Measurements from ENCODE around the gene ARMC3. TPM values are rescaled to one million over a fixed set of nuclear protein-coding genes. Genes with fewer than 3 reads are reported as not detected.

Gene ARMC3
- total and polyA plus RNA-seq, 4 donors, result 0.05 TPM; not detected in 3

DNA sequence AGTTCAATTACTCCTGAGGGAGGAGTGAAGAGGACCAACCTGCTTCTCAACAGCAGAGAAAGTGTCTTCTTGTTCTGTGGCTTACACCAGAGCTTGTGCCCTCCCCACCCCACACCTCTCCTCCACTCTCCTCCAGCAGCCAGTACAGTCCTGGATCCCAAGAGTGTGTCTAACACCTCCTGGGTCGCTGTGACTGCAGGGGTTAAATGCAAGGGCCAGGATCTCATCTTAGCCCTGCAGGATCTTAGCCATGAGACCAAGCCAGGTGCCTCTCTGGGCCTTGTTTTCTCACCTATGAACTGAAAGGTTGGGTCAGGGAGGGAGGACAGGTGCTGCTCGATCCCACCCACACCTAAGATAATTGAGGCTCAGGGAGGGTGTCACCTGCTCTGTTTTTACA is 133.1 kb downstream of the ARMC3 start:
- H3K36me3 ChIP-seq (ENCODE audit: control insufficient read depth in 4 of 4, insufficient read depth in 3 of 4, low read depth in 1 of 4, low read length in 3 of 4), result no peaks in the 10 kb centered on the region
- H3K4me3 ChIP-seq (ENCODE audit: low read depth in 1 of 3, low read length in 3 of 3), result no peak overlapping the region
- H3K27me3 ChIP-seq (ENCODE audit: control insufficient read depth in 4 of 4, insufficient read depth in 4 of 4, low read length in 3 of 4), result no peaks in the 10 kb centered on the region
- H3K9ac ChIP-seq (ENCODE audit: low read depth in 1 of 2, low read length in 2 of 2), result no peak overlapping the region
- TF ChIP-seq GABPA (IDR thresholded peaks at IDR 0.05 in 1 of 2, conservative IDR thresholded peaks at IDR 0.05 in 1 of 2) (no peak), JUND (IDR thresholded peaks at IDR 0.05) (no peak)
- DNase-seq (ENCODE audit: low spot score), result no peak
- H3K4me1 ChIP-seq (ENCODE audit: control insufficient read depth in 4 of 4, insufficient read depth in 4 of 4, low read length in 3 of 4), result peaks cover 0 to 7% (median 3%) of the 10 kb centered on the region in 4 donors
- H3K27ac ChIP-seq (ENCODE audit: low read depth in 1 of 2, low read length in 2 of 2), result no peak overlapping the region
- WGBS, result 56% methylated on average over 2 of the region's 2 CpGs
- no peaks in the 10 kb centered on the region for H3K9me3 ChIP-seq (ENCODE audit: control insufficient read depth in 4 of 4, low read length in 3 of 4)

DNA sequence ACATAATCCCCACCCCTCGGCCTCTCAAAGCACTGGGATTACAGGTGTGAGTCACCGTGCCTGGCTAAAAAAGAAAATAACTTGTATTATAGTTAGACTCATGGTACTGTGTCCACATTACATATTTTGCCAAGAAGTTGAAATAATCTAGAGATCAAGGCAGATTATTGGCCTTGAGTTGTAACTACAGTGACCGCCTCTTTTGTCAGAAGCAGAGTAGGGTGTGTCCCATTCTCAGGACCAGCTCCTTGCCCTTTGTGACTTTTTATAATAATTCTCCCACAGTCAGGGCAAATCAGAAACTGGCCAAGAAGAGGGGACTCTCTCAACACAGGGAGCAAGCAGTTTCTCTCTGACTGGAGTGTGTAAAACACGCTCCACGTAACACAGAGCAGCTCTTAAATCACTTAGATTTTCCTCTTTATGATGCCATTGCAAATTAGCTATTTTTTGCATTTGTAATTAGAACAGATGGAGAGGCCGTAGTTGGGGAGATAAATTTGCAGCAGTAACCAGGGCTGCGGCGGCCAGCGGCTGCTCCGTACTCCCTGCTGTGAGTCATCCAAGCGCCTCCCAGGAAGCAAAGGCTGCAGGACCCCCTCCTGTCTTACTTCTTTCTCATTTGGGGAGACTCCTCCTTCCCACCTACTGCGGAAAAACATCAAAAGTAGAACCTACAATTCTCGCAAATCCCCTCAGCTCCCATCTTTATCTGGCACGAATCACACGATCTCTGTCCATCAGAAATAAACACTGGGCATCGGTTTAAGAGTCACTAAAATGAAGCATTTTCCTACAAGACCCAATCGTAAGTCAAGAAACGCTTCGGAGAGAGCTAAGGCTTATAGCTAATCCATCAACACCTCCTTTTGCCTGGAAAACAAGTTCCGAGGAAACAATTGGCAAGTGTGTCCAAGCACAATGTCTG is 135.5 kb downstream of the ARMC3 start:
- Histone ChIP-seq H3K9ac (ENCODE audit: low read depth in 1 of 2, low read length in 2 of 2) (no peak overlapping the region), H3K9me3 (ENCODE audit: control insufficient read depth in 4 of 4, low read length in 3 of 4) (no peaks in the 10 kb centered on the region), H3K4me1 (ENCODE audit: control insufficient read depth in 4 of 4, insufficient read depth in 4 of 4, low read length in 3 of 4) (peaks cover 0 to 8% (median 3%) of the 10 kb centered on the region in 4 donors), H3K27ac (ENCODE audit: low read depth in 1 of 2, low read length in 2 of 2) (no peak overlapping the region), H3K27me3 (ENCODE audit: control insufficient read depth in 4 of 4, insufficient read depth in 4 of 4, low read length in 3 of 4) (no peaks in the 10 kb centered on the region), H3K36me3 (ENCODE audit: control insufficient read depth in 4 of 4, insufficient read depth in 3 of 4, low read depth in 1 of 4, low read length in 3 of 4) (no peaks in the 10 kb centered on the region), H3K4me3 (ENCODE audit: low read depth in 1 of 3, low read length in 3 of 3) (no peak overlapping the region)
- TF ChIP-seq SP1 (IDR thresholded peaks at IDR 0.05), result no peak
- no peak for TF ChIP-seq HNF4G (IDR thresholded peaks at IDR 0.05)
- TF ChIP-seq RAD21 (IDR thresholded peaks at IDR 0.05), result no peak
- no peak for TF ChIP-seq JUND (IDR thresholded peaks at IDR 0.05)
- TF ChIP-seq, protein P1, sequence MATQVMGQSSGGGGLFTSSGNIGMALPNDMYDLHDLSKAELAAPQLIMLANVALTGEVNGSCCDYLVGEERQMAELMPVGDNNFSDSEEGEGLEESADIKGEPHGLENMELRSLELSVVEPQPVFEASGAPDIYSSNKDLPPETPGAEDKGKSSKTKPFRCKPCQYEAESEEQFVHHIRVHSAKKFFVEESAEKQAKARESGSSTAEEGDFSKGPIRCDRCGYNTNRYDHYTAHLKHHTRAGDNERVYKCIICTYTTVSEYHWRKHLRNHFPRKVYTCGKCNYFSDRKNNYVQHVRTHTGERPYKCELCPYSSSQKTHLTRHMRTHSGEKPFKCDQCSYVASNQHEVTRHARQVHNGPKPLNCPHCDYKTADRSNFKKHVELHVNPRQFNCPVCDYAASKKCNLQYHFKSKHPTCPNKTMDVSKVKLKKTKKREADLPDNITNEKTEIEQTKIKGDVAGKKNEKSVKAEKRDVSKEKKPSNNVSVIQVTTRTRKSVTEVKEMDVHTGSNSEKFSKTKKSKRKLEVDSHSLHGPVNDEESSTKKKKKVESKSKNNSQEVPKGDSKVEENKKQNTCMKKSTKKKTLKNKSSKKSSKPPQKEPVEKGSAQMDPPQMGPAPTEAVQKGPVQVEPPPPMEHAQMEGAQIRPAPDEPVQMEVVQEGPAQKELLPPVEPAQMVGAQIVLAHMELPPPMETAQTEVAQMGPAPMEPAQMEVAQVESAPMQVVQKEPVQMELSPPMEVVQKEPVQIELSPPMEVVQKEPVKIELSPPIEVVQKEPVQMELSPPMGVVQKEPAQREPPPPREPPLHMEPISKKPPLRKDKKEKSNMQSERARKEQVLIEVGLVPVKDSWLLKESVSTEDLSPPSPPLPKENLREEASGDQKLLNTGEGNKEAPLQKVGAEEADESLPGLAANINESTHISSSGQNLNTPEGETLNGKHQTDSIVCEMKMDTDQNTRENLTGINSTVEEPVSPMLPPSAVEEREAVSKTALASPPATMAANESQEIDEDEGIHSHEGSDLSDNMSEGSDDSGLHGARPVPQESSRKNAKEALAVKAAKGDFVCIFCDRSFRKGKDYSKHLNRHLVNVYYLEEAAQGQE (IDR thresholded peaks at IDR 0.05), result no peak
- TF ChIP-seq ZBTB33 (IDR thresholded peaks at IDR 0.05), result no peak
- TF ChIP-seq, protein P2, sequence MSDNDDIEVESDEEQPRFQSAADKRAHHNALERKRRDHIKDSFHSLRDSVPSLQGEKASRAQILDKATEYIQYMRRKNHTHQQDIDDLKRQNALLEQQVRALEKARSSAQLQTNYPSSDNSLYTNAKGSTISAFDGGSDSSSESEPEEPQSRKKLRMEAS (IDR thresholded peaks at IDR 0.05), result no peak
- no peak for TF ChIP-seq FOXA2 (IDR thresholded peaks at IDR 0.05)
- no peak for TF ChIP-seq TAF1 (conservative IDR thresholded peaks at IDR 0.05)
- no peak for TF ChIP-seq GABPA (IDR thresholded peaks at IDR 0.05 in 1 of 2, conservative IDR thresholded peaks at IDR 0.05 in 1 of 2)
- no peak for TF ChIP-seq FOXA1 (IDR thresholded peaks at IDR 0.05)
- no peak for TF ChIP-seq NR2F2 (IDR thresholded peaks at IDR 0.05)
- TF ChIP-seq HNF4A (conservative IDR thresholded peaks at IDR 0.05), result no peak
- TF ChIP-seq, protein P3, sequence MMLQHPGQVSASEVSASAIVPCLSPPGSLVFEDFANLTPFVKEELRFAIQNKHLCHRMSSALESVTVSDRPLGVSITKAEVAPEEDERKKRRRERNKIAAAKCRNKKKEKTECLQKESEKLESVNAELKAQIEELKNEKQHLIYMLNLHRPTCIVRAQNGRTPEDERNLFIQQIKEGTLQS (IDR thresholded peaks at IDR 0.05), result no peak
- TF ChIP-seq, protein P4, sequence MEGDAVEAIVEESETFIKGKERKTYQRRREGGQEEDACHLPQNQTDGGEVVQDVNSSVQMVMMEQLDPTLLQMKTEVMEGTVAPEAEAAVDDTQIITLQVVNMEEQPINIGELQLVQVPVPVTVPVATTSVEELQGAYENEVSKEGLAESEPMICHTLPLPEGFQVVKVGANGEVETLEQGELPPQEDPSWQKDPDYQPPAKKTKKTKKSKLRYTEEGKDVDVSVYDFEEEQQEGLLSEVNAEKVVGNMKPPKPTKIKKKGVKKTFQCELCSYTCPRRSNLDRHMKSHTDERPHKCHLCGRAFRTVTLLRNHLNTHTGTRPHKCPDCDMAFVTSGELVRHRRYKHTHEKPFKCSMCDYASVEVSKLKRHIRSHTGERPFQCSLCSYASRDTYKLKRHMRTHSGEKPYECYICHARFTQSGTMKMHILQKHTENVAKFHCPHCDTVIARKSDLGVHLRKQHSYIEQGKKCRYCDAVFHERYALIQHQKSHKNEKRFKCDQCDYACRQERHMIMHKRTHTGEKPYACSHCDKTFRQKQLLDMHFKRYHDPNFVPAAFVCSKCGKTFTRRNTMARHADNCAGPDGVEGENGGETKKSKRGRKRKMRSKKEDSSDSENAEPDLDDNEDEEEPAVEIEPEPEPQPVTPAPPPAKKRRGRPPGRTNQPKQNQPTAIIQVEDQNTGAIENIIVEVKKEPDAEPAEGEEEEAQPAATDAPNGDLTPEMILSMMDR (IDR thresholded peaks at IDR 0.05; ENCODE audit: low read depth, low read length, missing input control), result no peak
- WGBS, result 80% methylated on average over 20 of the region's 20 CpGs
- DNase-seq (ENCODE audit: low spot score), result no peak

Measured in liver (tissue), 9 donors.